SK-N-SH treated with all-trans-retinoic acid at 6 μM for 48 hours (cell line): ENCODE measurements around the gene RBBP7.

Experiments used
- GLIS3 ChIP-seq: fragments of 250-450 bp; sonication (Bioruptor Pico); IDR thresholded peaks from 2 replicates; pipeline ENCODE4 v1.5.0; 2020; ENCODE audit warnings: mild to moderate bottlenecking, moderate library complexity
- TCF4 ChIP-seq: fragments of 250-450 bp; sonication (Bioruptor Pico); IDR thresholded peaks from 2 replicates; pipeline ENCODE4 v1.8.0; 2021; ENCODE audit warnings: mild to moderate bottlenecking, moderate library complexity, borderline replicate concordance
- ZFP3 ChIP-seq: fragments of 250-450 bp; sonication (Bioruptor Pico); IDR thresholded peaks from 2 replicates; pipeline ENCODE4 v1.5.0; 2020; ENCODE audit warnings: mild to moderate bottlenecking, moderate library complexity
- ZNF565 ChIP-seq: fragments of 450-650 bp; formaldehyde crosslinking; conservative IDR thresholded peaks from 2 replicates; pipeline ENCODE4 v1.5.0; 2020; ENCODE audit warnings: low read depth, mild to moderate bottlenecking, moderate library complexity
- TF ChIP-seq, protein P1 (sequence below): fragments of 250-450 bp; sonication (Bioruptor Pico); IDR thresholded peaks from 2 replicates; pipeline ENCODE4 v1.5.1; 2020; ENCODE audit warnings: low read depth, mild to moderate bottlenecking, moderate library complexity
- TF ChIP-seq, protein P2 (sequence below): fragments of 250-450 bp; sonication (Bioruptor Pico); IDR thresholded peaks from 2 replicates; pipeline ENCODE4 v1.5.1; 2021; ENCODE audit warnings: mild to moderate bottlenecking, moderate library complexity

DNA sequence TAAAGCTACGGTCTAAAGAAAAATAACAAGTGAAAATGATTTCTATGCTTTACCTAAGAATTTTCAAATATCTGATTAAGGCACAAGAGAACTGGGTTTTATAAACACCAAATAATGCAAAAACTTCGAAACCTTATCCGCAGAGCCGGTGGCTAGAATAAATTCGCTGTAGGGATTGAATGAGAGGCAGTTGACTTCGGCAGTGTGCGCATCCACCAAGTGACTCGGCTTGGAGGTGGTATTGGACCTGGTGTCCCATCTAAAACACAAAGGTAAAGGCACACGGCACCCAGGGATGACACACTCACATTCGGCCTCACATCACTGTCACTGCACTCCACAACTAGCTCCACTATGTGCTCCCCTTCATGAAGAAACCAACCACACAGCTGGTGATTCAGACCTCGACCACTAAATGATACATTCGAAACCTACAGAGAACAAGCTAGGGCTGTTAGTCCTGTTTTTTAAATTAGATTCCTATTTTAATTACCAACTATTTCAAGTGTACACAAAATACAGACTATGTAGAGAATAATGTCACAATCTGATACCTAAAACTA is 17.5 kb downstream of the RBBP7 start:
- TF ChIP-seq, protein P1, sequence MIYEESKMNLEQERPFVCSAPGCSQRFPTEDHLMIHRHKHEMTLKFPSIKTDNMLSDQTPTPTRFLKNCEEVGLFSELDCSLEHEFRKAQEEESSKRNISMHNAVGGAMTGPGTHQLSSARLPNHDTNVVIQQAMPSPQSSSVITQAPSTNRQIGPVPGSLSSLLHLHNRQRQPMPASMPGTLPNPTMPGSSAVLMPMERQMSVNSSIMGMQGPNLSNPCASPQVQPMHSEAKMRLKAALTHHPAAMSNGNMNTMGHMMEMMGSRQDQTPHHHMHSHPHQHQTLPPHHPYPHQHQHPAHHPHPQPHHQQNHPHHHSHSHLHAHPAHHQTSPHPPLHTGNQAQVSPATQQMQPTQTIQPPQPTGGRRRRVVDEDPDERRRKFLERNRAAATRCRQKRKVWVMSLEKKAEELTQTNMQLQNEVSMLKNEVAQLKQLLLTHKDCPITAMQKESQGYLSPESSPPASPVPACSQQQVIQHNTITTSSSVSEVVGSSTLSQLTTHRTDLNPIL (CRISPR knock-in tag) = no peak
- TF ChIP-seq ZFP3 (CRISPR knock-in tag) (no peak), GLIS3 (CRISPR knock-in tag) (no peak), ZNF565 (CRISPR knock-in tag) (no peak), TCF4 (CRISPR knock-in tag) (no peak)
- TF ChIP-seq, protein P2, sequence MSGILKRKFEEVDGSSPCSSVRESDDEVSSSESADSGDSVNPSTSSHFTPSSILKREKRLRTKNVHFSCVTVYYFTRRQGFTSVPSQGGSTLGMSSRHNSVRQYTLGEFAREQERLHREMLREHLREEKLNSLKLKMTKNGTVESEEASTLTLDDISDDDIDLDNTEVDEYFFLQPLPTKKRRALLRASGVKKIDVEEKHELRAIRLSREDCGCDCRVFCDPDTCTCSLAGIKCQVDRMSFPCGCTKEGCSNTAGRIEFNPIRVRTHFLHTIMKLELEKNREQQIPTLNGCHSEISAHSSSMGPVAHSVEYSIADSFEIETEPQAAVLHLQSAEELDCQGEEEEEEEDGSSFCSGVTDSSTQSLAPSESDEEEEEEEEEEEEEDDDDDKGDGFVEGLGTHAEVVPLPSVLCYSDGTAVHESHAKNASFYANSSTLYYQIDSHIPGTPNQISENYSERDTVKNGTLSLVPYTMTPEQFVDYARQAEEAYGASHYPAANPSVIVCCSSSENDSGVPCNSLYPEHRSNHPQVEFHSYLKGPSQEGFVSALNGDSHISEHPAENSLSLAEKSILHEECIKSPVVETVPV = no peak
